ENCODE data around the gene UBD.

UBD gene

DNA sequence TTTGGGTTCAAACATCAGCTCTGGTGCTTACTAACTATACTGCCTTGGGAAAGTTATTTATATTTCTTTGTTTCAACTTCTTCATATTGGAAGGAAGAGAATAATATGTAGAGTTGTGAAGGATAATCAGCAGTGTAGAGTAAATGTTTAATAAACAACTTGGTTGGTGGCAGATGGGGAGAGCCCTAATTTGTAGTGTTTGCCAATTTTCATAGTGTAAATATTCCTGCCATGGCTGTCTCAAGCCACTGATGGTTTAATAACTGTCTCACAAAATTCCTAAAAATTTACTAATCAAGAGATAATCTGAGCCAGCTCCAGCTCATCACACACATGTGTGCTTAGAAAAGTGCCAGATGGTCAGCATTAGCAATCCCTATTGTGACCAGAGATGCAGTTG is 25.3 kb upstream of the UBD start, which contains the start of gene OR2H2:
TSS of gene OR2H2 (plus strand) at position 301 of the 400 bp plus-strand sequence. CDS start 2,824 bp downstream, outside the sequence.
- TF ChIP-seq, protein P1, sequence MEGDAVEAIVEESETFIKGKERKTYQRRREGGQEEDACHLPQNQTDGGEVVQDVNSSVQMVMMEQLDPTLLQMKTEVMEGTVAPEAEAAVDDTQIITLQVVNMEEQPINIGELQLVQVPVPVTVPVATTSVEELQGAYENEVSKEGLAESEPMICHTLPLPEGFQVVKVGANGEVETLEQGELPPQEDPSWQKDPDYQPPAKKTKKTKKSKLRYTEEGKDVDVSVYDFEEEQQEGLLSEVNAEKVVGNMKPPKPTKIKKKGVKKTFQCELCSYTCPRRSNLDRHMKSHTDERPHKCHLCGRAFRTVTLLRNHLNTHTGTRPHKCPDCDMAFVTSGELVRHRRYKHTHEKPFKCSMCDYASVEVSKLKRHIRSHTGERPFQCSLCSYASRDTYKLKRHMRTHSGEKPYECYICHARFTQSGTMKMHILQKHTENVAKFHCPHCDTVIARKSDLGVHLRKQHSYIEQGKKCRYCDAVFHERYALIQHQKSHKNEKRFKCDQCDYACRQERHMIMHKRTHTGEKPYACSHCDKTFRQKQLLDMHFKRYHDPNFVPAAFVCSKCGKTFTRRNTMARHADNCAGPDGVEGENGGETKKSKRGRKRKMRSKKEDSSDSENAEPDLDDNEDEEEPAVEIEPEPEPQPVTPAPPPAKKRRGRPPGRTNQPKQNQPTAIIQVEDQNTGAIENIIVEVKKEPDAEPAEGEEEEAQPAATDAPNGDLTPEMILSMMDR (IDR thresholded peaks at IDR 0.05; ENCODE audit: low read depth, low read length, missing control alignments), result no peak
- no peak within 1 kb of the TSS for H3K4me3 ChIP-seq (ENCODE audit: low read depth, low read length)
- no peak for DNase-seq (ENCODE audit: low read depth)
- in situ Hi-C loops (cut with HindIII; ENCODE audit: low sequenced_read_pairs), result no loop called here

DNA sequence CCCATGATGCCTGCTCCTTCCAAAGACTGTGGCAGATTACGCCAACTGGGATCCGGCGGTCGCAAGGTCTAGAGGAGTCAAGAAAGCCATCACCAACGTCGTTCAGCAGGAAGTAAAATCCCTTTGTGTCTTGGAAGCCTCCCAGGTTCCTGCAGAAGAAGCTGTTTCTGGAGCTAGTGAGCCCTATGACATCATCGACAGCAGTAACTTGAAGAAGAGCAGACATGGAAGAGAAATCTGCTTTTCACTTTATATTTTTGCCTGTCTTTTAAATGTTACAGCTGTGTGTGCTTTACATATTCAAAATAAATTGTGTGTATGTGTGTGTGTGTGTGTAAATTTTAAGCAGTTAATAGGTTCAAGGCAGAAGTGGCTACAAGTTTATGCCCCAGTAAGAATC is 18.0 kb upstream of the UBD start:
- no peak for DNase-seq (ENCODE audit: low read depth)
- no peak overlapping the region for H3K4me3 ChIP-seq (ENCODE audit: low read depth, low read length)
- TF ChIP-seq, protein P1 (IDR thresholded peaks at IDR 0.05; ENCODE audit: low read depth, low read length, missing control alignments), result no peak
- in situ Hi-C loops (cut with HindIII; ENCODE audit: low sequenced_read_pairs), result no loop called here

DNA sequence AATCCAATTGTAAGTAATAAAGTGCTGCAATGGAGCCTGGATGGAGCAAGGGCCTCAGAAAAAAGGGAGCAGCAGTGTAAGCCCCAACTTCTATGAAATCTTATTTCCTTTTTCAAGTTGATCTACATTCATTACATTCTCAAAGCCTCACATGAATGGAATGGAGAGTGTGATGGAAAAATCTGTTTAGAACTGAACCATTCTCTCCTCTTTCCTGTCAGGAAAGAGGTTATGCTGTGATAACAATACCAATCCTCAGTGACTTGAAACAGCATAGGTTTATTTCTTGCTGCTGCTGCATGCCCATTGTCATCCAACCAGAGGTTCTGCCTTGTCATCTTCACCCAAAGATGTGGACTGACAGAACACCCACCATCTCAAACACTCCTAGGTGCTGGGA is 16.5 kb upstream of the UBD start:
- in situ Hi-C loops (cut with HindIII; ENCODE audit: low sequenced_read_pairs), result no loop called here
- TF ChIP-seq, protein P1 (IDR thresholded peaks at IDR 0.05; ENCODE audit: low read depth, low read length, missing control alignments), result no peak
- no peak for DNase-seq (ENCODE audit: low read depth)
- no peak overlapping the region for H3K4me3 ChIP-seq (ENCODE audit: low read depth, low read length)

DNA sequence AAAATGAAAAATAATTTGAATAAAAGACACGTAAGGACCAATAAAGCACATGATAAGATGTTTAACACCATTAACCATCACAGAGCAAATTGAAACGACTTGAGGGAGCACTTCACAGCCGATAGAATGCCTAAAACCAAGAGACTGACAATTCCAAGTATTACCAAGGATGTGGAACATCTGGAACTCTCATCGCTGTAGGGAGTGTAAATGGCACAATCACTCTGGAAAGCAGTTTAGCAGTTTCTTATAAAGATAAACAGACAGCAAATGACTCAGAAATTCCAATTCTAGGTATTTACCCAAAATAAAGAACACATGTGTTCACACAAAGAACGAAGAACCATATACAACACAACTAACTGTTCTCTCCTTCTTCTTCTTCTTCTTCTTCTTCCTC is 8.5 kb upstream of the UBD start:
- TF ChIP-seq, protein P1 (IDR thresholded peaks at IDR 0.05; ENCODE audit: low read depth, low read length, missing control alignments), result no peak
- H3K4me3 ChIP-seq (ENCODE audit: low read depth, low read length), result no peak overlapping the region
- in situ Hi-C loops (cut with HindIII; ENCODE audit: low sequenced_read_pairs), result no loop called here
- no peak for DNase-seq (ENCODE audit: low read depth)

DNA sequence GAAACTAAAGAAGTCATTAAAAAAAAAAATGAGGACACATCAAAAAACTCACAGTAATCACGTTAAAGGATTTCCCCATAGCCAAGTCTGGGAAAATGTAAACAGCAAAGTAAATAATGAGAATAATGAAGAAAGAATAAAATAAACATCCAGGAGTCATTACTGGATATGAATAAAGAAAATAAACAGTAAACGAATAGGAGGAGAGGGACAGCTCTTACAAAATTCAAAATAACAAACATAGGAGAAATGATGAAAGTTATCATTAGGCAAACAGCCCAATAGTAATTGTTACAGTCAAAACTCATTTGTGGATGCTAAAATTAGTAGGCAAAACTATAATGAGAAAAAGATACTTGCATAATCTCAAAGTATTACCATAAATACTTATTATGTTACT is 8.0 kb upstream of the UBD start:
- in situ Hi-C loops (cut with HindIII; ENCODE audit: low sequenced_read_pairs), result no loop called here
- DNase-seq (ENCODE audit: low read depth), result no peak
- H3K4me3 ChIP-seq (ENCODE audit: low read depth, low read length), result no peak overlapping the region
- TF ChIP-seq, protein P1 (IDR thresholded peaks at IDR 0.05; ENCODE audit: low read depth, low read length, missing control alignments), result no peak

DNA sequence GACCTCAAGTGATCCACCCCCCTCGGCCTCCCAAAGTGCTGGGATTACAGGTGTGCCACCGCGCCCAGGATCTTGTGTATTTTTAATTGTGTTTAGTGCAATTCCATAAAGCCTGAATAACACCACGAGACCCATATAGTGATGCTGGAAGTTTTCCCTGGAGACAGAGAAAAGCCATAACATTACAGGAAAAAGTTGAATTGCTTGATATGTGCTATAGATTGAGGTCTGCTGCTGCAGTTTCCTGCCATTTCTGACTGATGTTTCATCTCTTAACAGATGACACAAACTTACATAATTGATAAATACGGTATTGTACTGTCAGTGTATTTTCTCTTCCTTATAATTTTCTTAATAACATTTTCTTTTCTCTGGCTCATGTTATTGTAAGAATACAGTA is 7.3 kb upstream of the UBD start:
- in situ Hi-C loops (cut with HindIII; ENCODE audit: low sequenced_read_pairs), result no loop called here
- TF ChIP-seq, protein P1 (IDR thresholded peaks at IDR 0.05; ENCODE audit: low read depth, low read length, missing control alignments), result no peak
- DNase-seq (ENCODE audit: low read depth), result no peak
- H3K4me3 ChIP-seq (ENCODE audit: low read depth, low read length), result no peak overlapping the region

DNA sequence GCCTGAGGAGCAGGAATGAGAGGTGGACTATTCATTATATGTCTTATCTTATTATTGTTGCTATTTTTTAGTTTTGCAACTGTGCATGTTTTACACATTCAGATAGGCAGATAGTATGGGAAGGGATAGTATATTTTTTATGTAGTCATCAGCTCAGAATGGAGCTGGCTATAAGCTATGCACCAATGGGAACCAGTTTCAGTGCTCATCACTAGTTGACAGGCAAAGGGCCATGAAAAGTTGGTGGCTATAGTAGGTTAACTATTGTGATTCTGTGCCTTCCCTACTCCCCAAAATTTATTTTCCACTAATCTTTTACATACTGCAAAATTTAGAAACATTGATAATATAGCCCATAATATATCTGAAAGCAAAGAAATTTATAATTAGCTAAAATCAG is 5.3 kb upstream of the UBD start:
- TF ChIP-seq, protein P1 (IDR thresholded peaks at IDR 0.05; ENCODE audit: low read depth, low read length, missing control alignments), result no peak
- in situ Hi-C loops (cut with HindIII; ENCODE audit: low sequenced_read_pairs), result no loop called here
- no peak overlapping the region for H3K4me3 ChIP-seq (ENCODE audit: low read depth, low read length)
- no peak for DNase-seq (ENCODE audit: low read depth)

All from astrocyte of the cerebellum (primary cell).